HG03469 (cell line): ENCODE data around the gene CELSR3.

ENCODE experiments used
- ATAC-seq: cut with Tn5 transposase; IDR thresholded peaks from one replicate; pipeline ENCODE4 v1.9.1; 2021; ENCODE audit warnings: mild to moderate bottlenecking, moderate library complexity, moderate number of reproducible peaks; ENCODE audit not compliant: unreplicated experiment

Gene CELSR3

GRCh38 chr3:48634661-48635221 lies 27.9 kb downstream of the CELSR3 start:
- ATAC-seq, result no peak

DNA sequence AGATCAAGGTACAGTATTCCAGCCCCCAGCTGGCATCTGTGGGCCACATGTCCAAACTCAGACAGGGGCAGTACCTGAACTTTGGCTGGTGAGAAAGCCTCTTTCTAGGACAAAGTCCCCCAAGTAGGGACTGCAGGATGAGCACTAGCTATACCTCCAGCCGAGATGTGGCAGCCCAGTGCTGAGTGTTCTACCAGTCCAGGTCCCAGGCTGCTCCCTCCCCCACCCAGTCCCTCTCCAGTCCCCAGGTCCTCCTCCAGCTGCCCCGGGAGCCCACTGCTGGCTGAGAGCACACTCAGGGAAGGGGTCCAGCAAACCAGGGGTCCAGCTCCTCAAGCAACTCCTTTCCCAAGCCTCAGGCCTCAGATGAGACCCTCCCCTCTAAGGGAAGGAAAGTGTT lies 28.9 kb downstream of the CELSR3 start:
- no peak for ATAC-seq

- no peak for ATAC-seq
These were observed 29.4 kb downstream of the CELSR3 start for GRCh38 chr3:48633256-48633655.

DNA sequence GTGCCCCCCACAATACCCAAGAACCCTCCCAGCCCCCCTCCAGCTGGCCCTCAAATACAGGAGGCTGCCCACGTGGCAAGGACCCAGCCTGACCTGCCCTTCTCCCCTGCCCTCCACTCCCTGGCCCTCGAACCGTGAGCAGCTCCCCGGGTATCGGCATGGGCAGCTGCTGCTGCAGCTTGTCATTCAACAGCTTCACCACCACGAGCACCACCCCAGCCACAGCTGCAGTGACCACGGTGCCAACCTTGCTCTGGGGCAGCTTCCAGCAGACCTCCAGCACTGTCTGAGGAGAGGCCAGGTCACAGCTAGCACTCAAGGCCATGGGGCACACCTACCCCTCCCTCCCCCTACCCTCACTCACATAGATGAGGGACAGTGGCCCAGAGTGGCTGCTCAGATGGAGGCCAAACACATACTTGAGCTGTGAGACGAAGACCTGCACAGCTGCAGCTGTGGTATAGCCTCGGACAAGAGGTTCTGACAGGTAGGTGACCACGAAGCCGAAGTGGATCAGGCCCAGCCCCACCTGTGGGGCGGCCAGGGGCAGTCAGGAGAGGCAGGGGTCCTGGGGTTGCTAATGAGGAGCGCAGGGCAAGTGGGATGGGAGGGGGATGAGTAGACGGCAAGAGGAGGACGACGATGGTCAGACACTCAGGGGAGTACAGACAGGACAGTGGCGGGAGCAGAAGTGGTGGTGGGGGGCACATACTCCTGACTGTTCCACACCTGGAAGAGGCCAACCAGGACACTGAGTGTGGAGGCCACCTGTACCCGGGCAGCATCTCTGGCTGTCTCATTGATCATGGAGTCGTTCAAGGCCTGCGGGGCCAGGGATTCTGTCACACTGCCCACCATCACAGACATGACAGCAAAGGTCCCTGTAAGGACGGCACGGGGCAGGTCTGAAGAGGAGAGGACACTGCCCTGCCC lies 30.9 kb downstream of the CELSR3 start:
- no peak for ATAC-seq

DNA sequence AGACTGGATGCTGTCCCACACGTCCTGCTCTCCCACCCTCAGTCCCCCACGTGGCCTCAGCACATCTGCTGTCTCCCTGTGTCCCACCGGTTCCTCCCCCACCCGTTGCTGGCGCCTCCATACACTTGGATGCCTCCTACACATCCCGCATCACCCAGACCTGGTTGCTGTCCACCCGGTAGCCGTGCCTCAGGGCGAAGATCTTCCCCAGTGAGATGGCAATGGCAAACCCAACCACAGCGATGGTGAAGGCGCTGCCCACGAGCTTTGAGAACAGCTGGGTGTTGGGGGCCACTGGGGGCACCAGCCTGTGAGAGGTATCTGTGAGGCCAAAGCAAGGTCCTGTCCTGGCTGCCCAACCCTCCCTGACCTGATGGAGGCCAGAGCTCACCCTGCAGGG lies 31.9 kb downstream of the CELSR3 start:
- no peak for ATAC-seq

GRCh38 chr3:48630407-48630806 lies 32.3 kb downstream of the CELSR3 start:
- ATAC-seq, result no peak

- ATAC-seq, result no peak
These were observed 32.8 kb downstream of the CELSR3 start for GRCh38 chr3:48629894-48630293.

DNA sequence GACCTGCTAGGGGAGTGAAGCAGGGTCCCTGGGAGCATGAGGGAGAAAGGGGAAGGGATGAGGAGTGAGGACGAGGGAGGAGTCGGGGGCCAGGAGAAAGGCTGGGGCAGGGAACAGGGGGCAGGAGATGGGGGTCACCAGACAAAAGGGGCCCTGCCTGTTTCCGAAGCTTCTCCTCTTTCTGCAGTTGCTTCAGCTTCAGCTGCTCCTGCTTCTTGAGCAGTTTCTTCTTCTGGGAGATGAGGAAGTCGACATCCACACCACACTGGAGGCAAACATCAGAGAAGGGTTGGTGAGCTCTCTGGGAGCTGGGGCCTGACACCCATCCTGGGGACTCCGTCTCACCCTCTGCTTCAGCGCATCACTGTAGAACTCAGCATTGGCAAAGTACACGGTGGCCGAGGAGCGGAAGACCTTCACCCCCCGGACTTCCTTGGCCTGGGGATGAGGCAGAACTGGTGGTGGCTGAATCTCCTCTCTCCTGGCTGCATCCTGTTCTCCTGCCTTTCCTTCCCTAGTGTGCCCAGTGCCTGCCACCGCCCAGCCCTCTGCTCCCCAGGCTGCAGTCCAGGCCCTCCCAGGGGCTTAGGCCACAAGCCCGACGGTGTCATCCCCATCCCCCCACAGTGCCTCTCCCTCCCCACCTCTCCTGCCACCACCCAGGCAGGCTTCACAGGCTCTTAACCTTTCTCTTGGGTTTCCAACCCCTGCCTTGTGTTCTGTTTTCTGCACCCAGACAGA lies 34.2 kb downstream of the CELSR3 start:
- ATAC-seq, result no peak

GRCh38 chr3:48625600-48625999 lies 37.1 kb downstream of the CELSR3 start:
- ATAC-seq, result no peak

GRCh38 chr3:48624767-48625166 lies 37.9 kb downstream of the CELSR3 start:
- no peak for ATAC-seq

- ATAC-seq, result no peak
These were observed 38.7 kb downstream of the CELSR3 start for GRCh38 chr3:48623851-48624547.

GRCh38 chr3:48621461-48621869 lies 41.2 kb downstream of the CELSR3 start, which contains the start of gene TMEM89:
TSS of gene TMEM89 (minus strand) at chr3:48621769. CDS start at chr3:48621756, 13 bp downstream.
- no peak for ATAC-seq

DNA sequence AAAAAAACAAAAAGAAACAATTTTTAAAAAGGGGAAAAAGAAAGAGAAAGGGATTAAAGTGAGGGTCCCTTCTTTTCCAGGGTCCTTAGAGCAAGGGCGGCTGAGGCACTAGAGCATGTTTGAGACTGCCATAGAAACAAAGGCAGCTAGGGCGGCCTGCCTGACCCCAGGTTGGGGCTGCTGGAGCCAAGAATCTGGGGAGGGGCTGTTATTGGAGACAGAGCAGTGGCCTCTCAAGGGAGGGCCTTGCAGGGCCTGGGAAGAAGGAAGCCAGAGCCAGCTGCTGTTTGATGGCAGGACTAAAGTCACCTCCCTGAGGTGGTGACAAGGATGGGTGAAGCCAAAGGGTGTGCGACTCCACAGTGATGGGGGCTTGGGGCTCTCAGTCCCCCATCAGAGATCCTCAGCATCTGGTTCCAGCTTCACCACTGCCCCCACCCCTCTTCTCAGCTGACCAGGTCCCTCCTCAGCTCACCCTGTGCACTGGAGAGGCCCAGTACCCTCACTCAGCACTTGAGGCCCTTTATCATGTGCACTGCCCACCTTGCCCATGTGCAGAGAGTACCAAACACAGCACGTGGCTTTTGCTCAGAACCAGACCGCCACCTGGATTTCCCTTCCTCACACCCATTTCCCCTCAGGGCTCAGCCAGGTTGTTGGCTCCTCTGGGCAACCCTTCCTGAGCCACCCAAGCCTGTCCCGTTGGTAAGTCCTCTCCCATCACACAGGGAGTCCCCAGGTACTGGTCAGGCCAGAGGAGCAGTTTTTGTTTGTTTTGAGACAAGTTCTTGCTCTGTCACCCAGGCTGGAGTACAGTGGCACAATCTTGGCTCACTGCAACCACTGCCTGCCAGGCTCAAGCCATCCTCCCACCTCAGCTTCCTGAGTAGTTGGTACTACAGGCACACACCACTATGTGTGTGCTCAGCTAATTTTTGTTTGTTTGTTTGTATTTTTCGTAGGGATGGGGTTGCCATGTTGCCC lies 42.9 kb downstream of the CELSR3 start:
- no peak for ATAC-seq

DNA sequence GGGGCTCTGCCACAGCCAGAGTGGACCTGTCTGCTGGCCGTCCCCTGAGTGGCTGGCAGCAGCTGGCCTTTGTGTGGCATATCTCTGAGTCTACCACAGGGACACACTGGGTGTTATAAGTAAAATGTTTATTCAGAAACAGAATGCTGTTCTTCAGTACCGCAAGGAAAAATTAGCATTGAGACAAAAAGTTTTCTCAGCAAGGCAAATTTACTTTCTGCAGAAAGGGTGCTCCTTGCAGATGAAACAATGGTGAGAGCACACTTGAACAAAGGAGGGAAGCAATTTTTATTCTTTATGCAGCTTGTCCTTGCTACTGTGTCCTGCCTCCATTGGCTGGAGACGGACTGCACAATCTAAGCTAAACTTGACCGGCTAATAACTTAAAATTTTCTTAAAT lies 45.1 kb downstream of the CELSR3 start:
- ATAC-seq, result no peak

GRCh38 chr3:48614044-48614443 lies 48.6 kb downstream of the CELSR3 start:
- ATAC-seq, result no peak

DNA sequence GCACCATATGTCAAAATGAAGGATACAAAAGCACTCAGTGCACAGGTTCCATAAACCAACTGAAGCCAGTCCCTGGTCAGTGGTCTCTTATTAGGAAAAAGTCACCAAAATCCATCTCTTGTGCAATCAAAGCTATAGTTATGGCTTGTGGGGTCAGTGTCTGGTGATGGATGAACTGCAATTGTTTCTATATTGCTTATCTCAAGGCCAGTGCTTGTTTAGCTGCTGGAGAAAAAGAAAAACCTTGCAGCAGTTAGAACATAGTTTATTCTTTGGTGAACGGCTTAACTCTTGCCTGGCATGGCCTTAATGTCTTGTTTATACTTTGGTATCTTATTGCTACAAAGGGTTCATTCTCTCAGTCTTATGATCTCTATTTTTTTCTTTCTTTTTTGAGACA lies 50.4 kb downstream of the CELSR3 start:
- ATAC-seq, result no peak

GRCh38 chr3:48609088-48610005 lies 53.3 kb downstream of the CELSR3 start, which contains the start of gene UQCRC1:
TSS of gene UQCRC1 (minus strand) at chr3:48609646. CDS start at chr3:48609620, 26 bp downstream.
- ATAC-seq, result peak; percentile 86

GRCh38 chr3:48607519-48607918 lies 55.2 kb downstream of the CELSR3 start:
- no peak for ATAC-seq

- no peak for ATAC-seq
These were observed 61.1 kb downstream of the CELSR3 start for GRCh38 chr3:48601622-48601994.
